ENCODE measurements around the gene TAAR2. TPM values are rescaled to one million over a fixed set of nuclear protein-coding genes. Genes with fewer than 3 reads are reported as not detected.
"Not testable (repeated sequence)": the region's sequence is repeated elsewhere in the genome, so short reads cannot be mapped to it uniquely, and the experiment has no call there.

Gene TAAR2
- total RNA-seq, 2 donors from 2014 or later = not detected

- not testable (repeated sequence) for DNase-seq; ATAC-seq; H3K36me3 Mint-ChIP-seq (ENCODE audit: low read depth); H3K9me3 ChIP-seq (ENCODE audit: control insufficient read depth, low read length, poor library complexity, severe bottlenecking); H3K4me3 Mint-ChIP-seq; H3K4me1 Mint-ChIP-seq; H3K27ac Mint-ChIP-seq
- H3K27me3 Mint-ChIP-seq = peaks cover 30% of the 10 kb centered on the region
Observed at GRCh38 chr6:132600900-132601299, 23.2 kb downstream of the TAAR2 start.

GRCh38 chr6:132598473-132598872 is 25.6 kb downstream of the TAAR2 start:
- ATAC-seq (no peak), DNase-seq (no peak)

GRCh38 chr6:132596201-132596600 is 27.9 kb downstream of the TAAR2 start:
- Mint-ChIP-seq H3K27ac (no peak overlapping the region), H3K4me3 (no peak overlapping the region), H3K4me1 (peaks cover 3% of the 10 kb centered on the region), H3K27me3 (peaks cover 45% of the 10 kb centered on the region), H3K36me3 (ENCODE audit: low read depth) (no peaks in the 10 kb centered on the region)
- ATAC-seq = no peak
- no peak for DNase-seq
- H3K9me3 ChIP-seq (ENCODE audit: control insufficient read depth, low read length, poor library complexity, severe bottlenecking) = no peaks in the 10 kb centered on the region

More at GRCh38 chr6:132598473-132598872, 25.6 kb downstream of the TAAR2 start:
- Mint-ChIP-seq H3K4me3 (no peak overlapping the region), H3K27ac (no peak overlapping the region), H3K27me3 (peaks cover 27% of the 10 kb centered on the region), H3K4me1 (peaks cover 3% of the 10 kb centered on the region), H3K36me3 (ENCODE audit: low read depth) (no peaks in the 10 kb centered on the region)
- no peaks in the 10 kb centered on the region for H3K9me3 ChIP-seq (ENCODE audit: control insufficient read depth, low read length, poor library complexity, severe bottlenecking)

GRCh38 chr6:132592855-132593254 is 31.2 kb downstream of the TAAR2 start:
- DNase-seq = no peak
- H3K9me3 ChIP-seq (ENCODE audit: control insufficient read depth, low read length, poor library complexity, severe bottlenecking) = no peaks in the 10 kb centered on the region
- Mint-ChIP-seq H3K36me3 (ENCODE audit: low read depth) (no peaks in the 10 kb centered on the region), H3K27me3 (peaks cover 48% of the 10 kb centered on the region), H3K4me3 (no peak overlapping the region), H3K4me1 (no peaks in the 10 kb centered on the region), H3K27ac (no peak overlapping the region)
- no peak for ATAC-seq

- H3K36me3 Mint-ChIP-seq (ENCODE audit: low read depth) = no peaks in the 10 kb centered on the region
- peaks cover 45% of the 10 kb centered on the region for H3K27me3 Mint-ChIP-seq
- DNase-seq = no peak
Observed at GRCh38 chr6:132590362-132590761, 33.7 kb downstream of the TAAR2 start.

GRCh38 chr6:132589454-132589853 is 34.6 kb downstream of the TAAR2 start, which contains the start of gene TAAR5:
Gene TAAR5, minus strand, starts transcription at chr6:132589741. Its CDS starts 55 bp downstream, at chr6:132589686.
- H3K36me3 Mint-ChIP-seq (ENCODE audit: low read depth) = no peaks in the 10 kb centered on the region
- no peaks in the 10 kb centered on the region for H3K9me3 ChIP-seq (ENCODE audit: control insufficient read depth, low read length, poor library complexity, severe bottlenecking)
- no peak within 1 kb of the TSS for H3K27ac Mint-ChIP-seq
- H3K27me3 Mint-ChIP-seq = peaks cover 47% of the 10 kb centered on the region
- no peak within 1 kb of the TSS for H3K4me3 Mint-ChIP-seq
- DNase-seq = no peak
- H3K4me1 Mint-ChIP-seq = no peaks in the 10 kb centered on the region
- ATAC-seq = no peak

More at GRCh38 chr6:132590362-132590761, 33.7 kb downstream of the TAAR2 start:
- ATAC-seq = no peak
- Mint-ChIP-seq H3K27ac (no peak overlapping the region), H3K4me3 (no peak overlapping the region), H3K4me1 (no peaks in the 10 kb centered on the region)
- H3K9me3 ChIP-seq (ENCODE audit: control insufficient read depth, low read length, poor library complexity, severe bottlenecking) = no peaks in the 10 kb centered on the region

- no peak overlapping the region for H3K27ac Mint-ChIP-seq
- no peak overlapping the region for H3K4me3 Mint-ChIP-seq
- no peaks in the 10 kb centered on the region for H3K36me3 Mint-ChIP-seq (ENCODE audit: low read depth)
- H3K9me3 ChIP-seq (ENCODE audit: control insufficient read depth, low read length, poor library complexity, severe bottlenecking) = no peaks in the 10 kb centered on the region
- DNase-seq (no peak), ATAC-seq (no peak)
- H3K27me3 Mint-ChIP-seq = peaks cover 47% of the 10 kb centered on the region
- no peaks in the 10 kb centered on the region for H3K4me1 Mint-ChIP-seq
Observed at GRCh38 chr6:132587424-132587823, 36.7 kb downstream of the TAAR2 start.

GRCh38 chr6:132584698-132585097 is 39.4 kb downstream of the TAAR2 start:
- no peaks in the 10 kb centered on the region for H3K36me3 Mint-ChIP-seq (ENCODE audit: low read depth)
- no peak overlapping the region for H3K4me3 Mint-ChIP-seq
- no peaks in the 10 kb centered on the region for H3K4me1 Mint-ChIP-seq
- H3K27ac Mint-ChIP-seq = no peak overlapping the region
- ATAC-seq (no peak), DNase-seq (no peak)
- no peaks in the 10 kb centered on the region for H3K9me3 ChIP-seq (ENCODE audit: control insufficient read depth, low read length, poor library complexity, severe bottlenecking)
- H3K27me3 Mint-ChIP-seq = peaks cover 42% of the 10 kb centered on the region

- Mint-ChIP-seq H3K4me1 (no peaks in the 10 kb centered on the region), H3K27me3 (peaks cover 45% of the 10 kb centered on the region), H3K4me3 (no peak overlapping the region), H3K36me3 (ENCODE audit: low read depth) (peaks cover 4% of the 10 kb centered on the region), H3K27ac (no peak overlapping the region)
- no peak for ATAC-seq
- H3K9me3 ChIP-seq (ENCODE audit: control insufficient read depth, low read length, poor library complexity, severe bottlenecking) = no peaks in the 10 kb centered on the region
- DNase-seq = no peak
Observed at GRCh38 chr6:132571774-132572173, 52.3 kb downstream of the TAAR2 start.

- H3K36me3 Mint-ChIP-seq (ENCODE audit: low read depth) = peaks cover 4% of the 10 kb centered on the region
- no peak for ATAC-seq
- DNase-seq = no peak
- H3K4me3 Mint-ChIP-seq = no peak within 1 kb of the TSS
- no peaks in the 10 kb centered on the region for H3K4me1 Mint-ChIP-seq
- H3K27ac Mint-ChIP-seq = no peak within 1 kb of the TSS
- peaks cover 45% of the 10 kb centered on the region for H3K27me3 Mint-ChIP-seq
- H3K9me3 ChIP-seq (ENCODE audit: control insufficient read depth, low read length, poor library complexity, severe bottlenecking) = no peaks in the 10 kb centered on the region
Observed at GRCh38 chr6:132570221-132570777, 53.8 kb downstream of the TAAR2 start, which contains the start of gene TAAR6. Gene TAAR6, plus strand, starts transcription at chr6:132570322. Its CDS starts 0 bp downstream, at chr6:132570322.

- no peaks in the 10 kb centered on the region for H3K9me3 ChIP-seq (ENCODE audit: control insufficient read depth, low read length, poor library complexity, severe bottlenecking)
- H3K27ac Mint-ChIP-seq = no peak overlapping the region
- DNase-seq (no peak), ATAC-seq (no peak)
- H3K4me3 Mint-ChIP-seq = no peak overlapping the region
- no peaks in the 10 kb centered on the region for H3K4me1 Mint-ChIP-seq
- peaks cover 4% of the 10 kb centered on the region for H3K36me3 Mint-ChIP-seq (ENCODE audit: low read depth)
- H3K27me3 Mint-ChIP-seq = peaks cover 43% of the 10 kb centered on the region
Observed at GRCh38 chr6:132569170-132569569, 54.9 kb downstream of the TAAR2 start.

GRCh38 chr6:132568611-132569010 is 55.5 kb downstream of the TAAR2 start:
- H3K4me1 Mint-ChIP-seq = no peaks in the 10 kb centered on the region
- H3K27ac Mint-ChIP-seq = no peak overlapping the region
- peaks cover 4% of the 10 kb centered on the region for H3K36me3 Mint-ChIP-seq (ENCODE audit: low read depth)
- DNase-seq = no peak
- no peak for ATAC-seq
- H3K4me3 Mint-ChIP-seq = no peak overlapping the region
- H3K9me3 ChIP-seq (ENCODE audit: control insufficient read depth, low read length, poor library complexity, severe bottlenecking) = no peaks in the 10 kb centered on the region
- peaks cover 43% of the 10 kb centered on the region for H3K27me3 Mint-ChIP-seq

- Mint-ChIP-seq H3K27ac (no peak overlapping the region), H3K4me1 (no peaks in the 10 kb centered on the region), H3K36me3 (ENCODE audit: low read depth) (peaks cover 2% of the 10 kb centered on the region), H3K4me3 (no peak overlapping the region), H3K27me3 (peaks cover 41% of the 10 kb centered on the region)
- ATAC-seq (no peak), DNase-seq (no peak)
- H3K9me3 ChIP-seq (ENCODE audit: control insufficient read depth, low read length, poor library complexity, severe bottlenecking) = no peaks in the 10 kb centered on the region
Observed at GRCh38 chr6:132567566-132567965, 56.5 kb downstream of the TAAR2 start.
